Embryonic facial prominence (tissue), 1 donor: Measurements from ENCODE around the gene MYF5.

ENCODE experiments used
- DNase-seq: peaks from one replicate; pipeline ENCODE4 v3.0.0-alpha.2; 2016; ENCODE audit errors: extremely low spot score

MYF5 gene

GRCh38 chr12:80707830-80708258 lies 8.9 kb upstream of the MYF5 start:
- DNase-seq = no peak

- DNase-seq = no peak
Observed at GRCh38 chr12:80708259-80708974, 8.3 kb upstream of the MYF5 start.

- no peak for DNase-seq
Observed at GRCh38 chr12:80708975-80709328, 7.8 kb upstream of the MYF5 start.

- DNase-seq = no peak
Observed at GRCh38 chr12:80709811-80710726, 6.6 kb upstream of the MYF5 start.

GRCh38 chr12:80710727-80711449 lies 5.8 kb upstream of the MYF5 start:
- no peak for DNase-seq

- no peak for DNase-seq
Observed at GRCh38 chr12:80711866-80712265, 4.8 kb upstream of the MYF5 start.

- no peak for DNase-seq
Observed at GRCh38 chr12:80712866-80713265, 3.8 kb upstream of the MYF5 start.

- DNase-seq = no peak
Observed at GRCh38 chr12:80713419-80713818, 3.3 kb upstream of the MYF5 start.

- no peak for DNase-seq
Observed at GRCh38 chr12:80714055-80714454, 2.7 kb upstream of the MYF5 start.

- DNase-seq = no peak
Observed at GRCh38 chr12:80714846-80715245, 1.9 kb upstream of the MYF5 start.

GRCh38 chr12:80715713-80716249 lies 931 bp upstream of the MYF5 start:
- no peak for DNase-seq

GRCh38 chr12:80717856-80718255 lies 1.1 kb downstream of the MYF5 start:
- DNase-seq = no peak

- DNase-seq = no peak
Observed at GRCh38 chr12:80720516-80720915, 3.8 kb downstream of the MYF5 start.

- DNase-seq = no peak
Observed at GRCh38 chr12:80721326-80721725, 4.6 kb downstream of the MYF5 start.

- no peak for DNase-seq
Observed at GRCh38 chr12:80745851-80746505, 29.3 kb downstream of the MYF5 start.

- DNase-seq = no peak
Observed at GRCh38 chr12:80747800-80748199, 31.1 kb downstream of the MYF5 start.

- no peak for DNase-seq
Observed at GRCh38 chr12:80749456-80749855, 32.7 kb downstream of the MYF5 start.

- no peak for DNase-seq
Observed at GRCh38 chr12:80752464-80752863, 35.8 kb downstream of the MYF5 start.

- no peak for DNase-seq
Observed at GRCh38 chr12:80754274-80754673, 37.6 kb downstream of the MYF5 start.

- DNase-seq = no peak
Observed at GRCh38 chr12:80756875-80757274, 40.2 kb downstream of the MYF5 start.

GRCh38 chr12:80761838-80762237 lies 45.1 kb downstream of the MYF5 start:
- no peak for DNase-seq

- DNase-seq = peak; percentile 9
Observed at GRCh38 chr12:80763874-80764273, 47.2 kb downstream of the MYF5 start.
